Fibroblast of mammary gland (primary cell): ENCODE measurements around the gene TIMP3.

Experiments
- DNase-seq: peaks from one replicate; pipeline ENCODE4 v3.0.0-alpha.2; 2010; ENCODE audit warnings: low read depth
- H3K4me3 ChIP-seq: 2 replicates; pipeline ENCODE4 v1.5.1; 2011; ENCODE audit warnings: low read depth, mild to moderate bottlenecking, low read length, moderate library complexity; ENCODE audit not compliant: control insufficient read depth
- TF ChIP-seq, protein P1 (sequence below): conservative IDR thresholded peaks from 2 replicates; pipeline ENCODE4 v1.5.1; 2011; ENCODE audit warnings: low read depth, low read length, inconsistent platforms; ENCODE audit not compliant: control insufficient read depth, insufficient read depth

TIMP3 gene

DNA sequence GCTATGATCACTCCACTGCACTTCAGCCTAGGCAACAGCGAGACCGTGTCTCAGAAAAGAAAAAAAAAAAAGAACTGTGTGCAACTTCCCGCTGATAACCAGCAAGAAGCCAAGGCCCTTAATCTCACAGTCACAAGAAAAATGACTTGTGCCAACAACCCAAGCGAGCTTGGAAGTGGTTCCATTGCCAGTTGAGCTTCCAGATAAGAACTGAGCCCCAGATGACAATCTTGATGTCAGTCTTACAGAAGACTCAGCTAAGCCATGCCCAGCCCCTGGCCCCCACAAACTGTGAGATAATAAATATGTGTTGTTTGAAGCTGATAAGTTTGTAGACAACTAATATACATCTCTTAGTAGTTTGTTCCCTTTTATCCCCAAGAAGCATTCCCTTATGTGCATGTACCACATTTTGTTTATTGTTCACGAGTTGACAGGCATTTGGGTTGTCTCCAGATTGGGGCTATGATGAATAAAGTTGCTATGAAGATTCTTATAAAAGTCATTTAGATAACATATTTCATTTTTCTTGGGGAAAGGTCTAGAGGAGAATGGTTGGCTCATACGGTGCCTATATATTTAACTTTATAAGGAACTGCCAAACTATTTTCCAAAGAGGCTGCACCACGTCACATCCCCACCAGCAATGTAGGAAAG is 85.9 kb downstream of the TIMP3 start:
- no peak overlapping the region for H3K4me3 ChIP-seq
- no peak for DNase-seq
- TF ChIP-seq, protein P1, sequence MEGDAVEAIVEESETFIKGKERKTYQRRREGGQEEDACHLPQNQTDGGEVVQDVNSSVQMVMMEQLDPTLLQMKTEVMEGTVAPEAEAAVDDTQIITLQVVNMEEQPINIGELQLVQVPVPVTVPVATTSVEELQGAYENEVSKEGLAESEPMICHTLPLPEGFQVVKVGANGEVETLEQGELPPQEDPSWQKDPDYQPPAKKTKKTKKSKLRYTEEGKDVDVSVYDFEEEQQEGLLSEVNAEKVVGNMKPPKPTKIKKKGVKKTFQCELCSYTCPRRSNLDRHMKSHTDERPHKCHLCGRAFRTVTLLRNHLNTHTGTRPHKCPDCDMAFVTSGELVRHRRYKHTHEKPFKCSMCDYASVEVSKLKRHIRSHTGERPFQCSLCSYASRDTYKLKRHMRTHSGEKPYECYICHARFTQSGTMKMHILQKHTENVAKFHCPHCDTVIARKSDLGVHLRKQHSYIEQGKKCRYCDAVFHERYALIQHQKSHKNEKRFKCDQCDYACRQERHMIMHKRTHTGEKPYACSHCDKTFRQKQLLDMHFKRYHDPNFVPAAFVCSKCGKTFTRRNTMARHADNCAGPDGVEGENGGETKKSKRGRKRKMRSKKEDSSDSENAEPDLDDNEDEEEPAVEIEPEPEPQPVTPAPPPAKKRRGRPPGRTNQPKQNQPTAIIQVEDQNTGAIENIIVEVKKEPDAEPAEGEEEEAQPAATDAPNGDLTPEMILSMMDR, result no peak

DNA sequence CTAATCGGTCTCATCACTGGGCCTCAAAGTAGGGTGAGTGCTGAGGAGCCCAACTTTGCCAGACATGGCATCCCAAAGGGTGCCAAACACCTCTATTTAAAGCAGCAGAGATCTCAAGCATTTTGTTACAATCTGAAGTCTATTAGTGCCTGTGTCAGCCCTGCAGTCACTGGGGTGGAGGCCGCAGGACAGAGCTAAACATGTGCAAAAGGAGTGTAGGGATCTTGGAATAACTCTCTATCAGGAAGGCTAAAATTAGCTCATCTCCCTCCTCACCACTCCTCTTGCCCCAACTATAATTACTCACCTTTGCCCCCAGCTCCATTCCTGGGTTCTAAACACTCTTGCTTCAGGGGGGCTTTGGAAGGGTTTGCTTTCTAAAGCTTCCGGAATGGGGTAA is 87.5 kb downstream of the TIMP3 start:
- DNase-seq, result no peak
- TF ChIP-seq, protein P1, result no peak
- no peak overlapping the region for H3K4me3 ChIP-seq

DNA sequence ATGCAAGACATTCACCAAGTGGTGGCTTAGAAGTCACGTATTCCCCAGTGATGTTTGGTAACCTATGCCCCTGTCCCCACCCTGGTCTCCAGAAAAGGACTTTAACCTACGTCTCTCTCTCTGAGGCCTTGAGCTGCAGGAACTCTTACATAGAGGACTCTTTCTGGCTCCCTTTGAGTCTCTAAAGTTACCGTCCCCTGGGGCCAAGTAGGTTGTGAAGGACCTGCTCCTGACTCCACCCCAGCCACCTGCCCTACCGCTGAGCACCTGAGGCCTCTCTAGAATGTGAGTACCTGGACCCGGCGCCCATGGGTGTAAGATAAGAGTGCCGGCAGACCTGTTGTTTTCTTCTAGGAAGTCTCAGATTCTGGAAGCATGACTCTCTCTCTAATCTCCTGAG is 95.4 kb downstream of the TIMP3 start:
- no peak overlapping the region for H3K4me3 ChIP-seq
- DNase-seq, result no peak
- TF ChIP-seq, protein P1, result no peak

DNA sequence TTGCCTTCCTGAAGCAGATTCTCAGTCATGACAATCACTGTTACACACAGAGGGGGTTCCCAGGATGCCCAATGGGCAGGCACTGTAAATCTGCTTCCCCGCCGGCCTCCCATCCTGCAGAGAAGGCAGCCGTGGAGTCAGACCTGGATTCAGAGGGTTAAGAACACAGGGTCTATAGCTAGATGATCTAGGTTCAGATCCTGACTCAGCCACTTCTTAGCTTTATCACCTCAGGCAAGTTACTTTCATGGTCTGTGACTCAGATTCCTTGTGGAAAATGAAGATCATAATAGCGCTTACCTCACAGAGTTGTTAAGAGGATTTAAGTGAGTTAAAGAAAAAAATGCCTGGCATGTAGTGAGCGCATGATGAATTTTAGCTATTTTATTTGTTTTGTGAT is 95.9 kb downstream of the TIMP3 start:
- no peak overlapping the region for H3K4me3 ChIP-seq
- DNase-seq, result peak; percentile 10
- TF ChIP-seq, protein P1, result no peak

DNA sequence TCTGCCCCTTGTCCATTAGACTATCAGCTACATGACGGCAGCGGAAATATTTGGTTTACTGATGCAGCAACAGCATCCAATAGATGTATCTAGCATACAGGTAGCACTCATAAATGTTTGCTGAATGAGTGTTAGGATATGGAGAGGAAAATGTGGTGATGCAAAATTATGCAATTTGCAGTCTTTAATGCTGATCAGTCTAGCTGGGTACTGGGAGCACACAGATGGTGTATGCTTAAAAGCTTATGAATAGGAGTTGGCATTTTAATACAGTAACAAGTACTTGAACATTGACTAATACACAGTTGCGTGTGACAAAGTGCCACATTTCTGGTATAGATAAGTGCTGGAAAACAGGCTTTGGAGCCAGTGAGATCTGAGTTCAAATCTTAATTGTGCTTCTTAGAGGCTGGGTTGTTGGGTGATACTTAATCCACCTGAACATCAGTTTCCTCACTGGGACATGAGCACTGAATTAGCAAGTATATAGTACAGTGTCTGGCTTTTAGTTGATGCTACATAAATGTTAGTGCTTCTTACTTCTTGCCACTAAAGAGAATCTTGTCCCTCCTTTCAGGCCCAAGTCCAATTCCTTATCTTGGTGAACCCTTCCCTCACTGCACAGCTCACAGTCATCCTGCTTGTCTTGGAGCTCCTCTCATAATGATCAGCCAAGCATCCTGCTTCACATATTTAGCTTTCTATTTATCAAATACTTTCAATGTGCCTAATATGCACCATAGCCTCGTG is 99.6 kb downstream of the TIMP3 start:
- no peak overlapping the region for H3K4me3 ChIP-seq
- no peak for DNase-seq
- TF ChIP-seq, protein P1, result no peak

DNA sequence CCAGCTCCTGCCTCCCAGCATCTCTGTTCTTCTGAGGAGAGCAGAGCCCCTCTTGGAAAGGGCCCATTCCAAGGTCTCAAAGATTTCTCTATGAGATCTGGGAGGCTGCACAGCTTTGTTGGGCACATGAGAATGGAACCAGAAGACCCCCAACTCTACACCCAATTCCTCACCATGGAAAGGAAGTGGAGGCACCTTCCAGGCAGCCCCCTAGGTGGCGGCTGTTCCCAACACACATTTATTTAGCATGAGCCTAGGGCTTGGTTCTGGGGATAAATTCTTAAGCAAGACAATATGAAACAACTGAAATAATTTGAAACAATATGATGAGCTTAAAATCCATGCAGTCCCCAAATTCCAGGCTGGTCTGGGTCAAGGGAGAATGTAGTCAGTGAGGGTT is 100.4 kb downstream of the TIMP3 start:
- no peak for DNase-seq
- no peak overlapping the region for H3K4me3 ChIP-seq
- TF ChIP-seq, protein P1, result no peak
